Measurements from ENCODE around the gene LAMA5. TPM values are rescaled to one million over a fixed set of nuclear protein-coding genes. Genes with fewer than 3 reads are reported as not detected.

Gene LAMA5
- total RNA-seq, 1 experiment from 2014 or later, result 28.3 TPM

GRCh38 chr20:62390317-62391164 lies 23.4 kb upstream of the LAMA5 start:
- DNase-seq (ENCODE audit: low spot score), result peak; percentile 66
- in situ Hi-C loops (cut with HindIII; ENCODE audit: low sequenced_read_pairs), result no loop called here

GRCh38 chr20:62389601-62390087 lies 22.5 kb upstream of the LAMA5 start:
- in situ Hi-C loops (cut with HindIII; ENCODE audit: low sequenced_read_pairs), result no loop called here
- DNase-seq (ENCODE audit: low spot score), result no peak

- in situ Hi-C loops (cut with HindIII; ENCODE audit: low sequenced_read_pairs), result no loop called here
Observed at GRCh38 chr20:62388839-62389600, 21.9 kb upstream of the LAMA5 start.

DNA sequence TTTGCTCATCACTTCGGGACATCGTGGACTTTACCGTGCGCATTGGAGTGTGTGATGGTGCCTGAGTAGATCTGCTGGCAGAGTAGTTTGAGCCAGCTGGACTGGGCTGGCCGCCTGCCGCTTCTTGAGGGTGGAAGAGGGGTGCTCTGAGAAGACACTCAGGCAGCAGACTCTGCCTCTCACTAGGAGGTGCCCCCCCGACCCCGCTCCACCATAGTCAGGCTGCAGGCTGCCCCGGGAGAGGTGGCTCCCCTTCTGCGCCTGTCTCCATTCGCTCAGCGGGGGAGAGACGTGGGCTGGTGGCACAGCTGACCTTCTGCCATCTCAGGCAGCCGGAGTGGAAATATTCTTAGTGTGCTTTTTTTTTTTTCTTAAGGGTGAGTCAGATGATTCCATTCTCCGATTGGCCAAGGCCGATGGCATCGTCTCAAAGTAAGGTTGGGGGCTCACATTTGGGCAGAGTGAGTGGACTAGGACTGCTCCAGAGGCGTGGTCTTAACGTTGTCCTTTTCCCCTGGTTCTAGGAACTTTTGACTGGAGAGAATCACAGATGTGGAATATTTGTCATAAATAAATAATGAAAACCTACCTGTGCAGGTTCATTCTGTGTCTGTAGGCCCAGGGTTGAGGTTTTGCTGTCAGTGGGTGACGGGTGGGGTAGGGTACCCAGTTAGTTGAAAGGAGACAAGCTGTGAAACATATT lies 21.0 kb upstream of the LAMA5 start:
- no peak for DNase-seq (ENCODE audit: low spot score)
- in situ Hi-C loops (cut with HindIII; ENCODE audit: low sequenced_read_pairs), result no loop called here

More at GRCh38 chr20:62388839-62389600, 21.9 kb upstream of the LAMA5 start:
- DNase-seq (ENCODE audit: low spot score), result no peak

- DNase-seq (ENCODE audit: low spot score), result no peak
- in situ Hi-C loops (cut with HindIII; ENCODE audit: low sequenced_read_pairs), result no loop called here
Observed at GRCh38 chr20:62387219-62387913, 20.3 kb upstream of the LAMA5 start.

DNA sequence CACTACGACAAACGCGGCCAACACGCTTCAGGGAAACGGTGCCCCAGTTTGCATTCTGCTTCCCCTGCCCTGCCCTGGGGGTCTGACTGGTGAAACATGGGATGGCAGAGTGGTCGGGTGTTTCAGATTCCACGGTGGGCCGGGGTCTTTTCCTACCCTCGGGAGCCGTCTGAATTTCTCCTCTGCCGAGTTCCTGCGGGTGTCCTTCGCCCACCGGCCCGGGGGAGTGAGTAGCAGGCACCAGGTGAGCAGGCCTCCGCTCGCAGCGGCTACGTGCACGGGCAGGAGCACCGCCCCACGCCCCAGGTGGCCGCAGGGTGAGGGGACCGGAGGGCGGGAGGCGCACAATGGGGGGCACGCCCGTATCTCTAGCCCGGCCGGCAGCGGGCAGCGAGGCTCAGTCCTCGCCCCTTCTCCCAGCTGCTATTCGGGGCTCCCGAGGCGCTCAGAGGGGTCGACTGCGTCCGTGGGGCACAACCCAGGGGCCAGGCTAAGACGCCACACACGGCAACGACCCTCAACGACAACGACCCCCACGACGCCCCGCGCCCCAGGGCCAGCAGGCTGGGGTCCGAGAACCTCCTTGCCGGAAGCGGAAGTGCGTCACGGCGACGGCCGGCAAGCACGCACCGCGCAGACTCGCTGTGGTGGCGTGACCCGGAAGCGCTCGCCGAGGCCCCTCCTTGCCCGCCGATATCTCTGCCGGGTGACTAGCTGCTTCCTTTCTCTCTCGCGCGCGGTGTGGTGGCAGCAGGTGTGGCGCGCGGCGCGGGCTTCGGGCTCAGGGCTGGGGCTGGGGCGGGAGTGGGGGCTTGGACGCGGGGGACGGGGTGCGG lies 19.5 kb upstream of the LAMA5 start, which contains the start of gene RPS21:
Gene RPS21, plus strand, starts transcription at position 721 of the 836 bp plus-strand sequence. CDS start 236 bp downstream, outside the sequence.
- DNase-seq (ENCODE audit: low spot score), result peak; percentile 90
- in situ Hi-C loops (cut with HindIII; ENCODE audit: low sequenced_read_pairs), result no loop called here

- in situ Hi-C loops (cut with HindIII; ENCODE audit: low sequenced_read_pairs), result no loop called here
- peak; percentile 90 for DNase-seq (ENCODE audit: low spot score)
Observed at GRCh38 chr20:62382306-62383198, 15.4 kb upstream of the LAMA5 start.

GRCh38 chr20:62381842-62382241 lies 14.7 kb upstream of the LAMA5 start:
- DNase-seq (ENCODE audit: low spot score), result no peak
- in situ Hi-C loops (cut with HindIII; ENCODE audit: low sequenced_read_pairs), result no loop called here

DNA sequence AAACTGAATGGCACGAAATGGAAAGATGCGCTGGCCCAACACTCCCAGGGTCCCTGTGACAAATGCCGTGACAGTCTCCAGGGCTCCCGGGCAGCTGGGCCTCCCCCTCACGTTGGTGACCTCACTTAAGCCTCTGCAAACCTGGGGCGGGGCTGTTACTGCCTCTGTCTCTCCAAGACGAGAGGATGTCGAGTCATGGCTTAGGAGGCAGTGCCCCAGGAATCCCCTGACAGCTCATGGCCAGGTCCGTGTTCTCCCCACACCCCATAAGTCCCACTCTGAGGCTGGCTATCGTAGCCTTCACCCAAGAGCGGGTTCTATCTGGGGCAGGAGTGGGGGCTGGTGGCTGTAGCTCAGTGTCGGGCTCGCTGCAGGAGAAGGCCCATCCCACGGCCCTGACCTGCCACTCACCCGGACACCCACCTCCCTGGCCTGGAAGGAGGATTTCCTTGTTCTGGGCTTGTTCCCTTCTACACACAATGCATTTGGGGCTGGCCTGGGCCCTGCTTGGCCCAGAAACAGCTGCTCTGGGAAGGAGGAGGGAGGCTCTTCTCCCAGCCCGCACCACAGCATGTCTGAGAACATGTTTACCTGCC lies 14.2 kb upstream of the LAMA5 start:
- DNase-seq (ENCODE audit: low spot score), result no peak
- in situ Hi-C loops (cut with HindIII; ENCODE audit: low sequenced_read_pairs), result no loop called here

DNA sequence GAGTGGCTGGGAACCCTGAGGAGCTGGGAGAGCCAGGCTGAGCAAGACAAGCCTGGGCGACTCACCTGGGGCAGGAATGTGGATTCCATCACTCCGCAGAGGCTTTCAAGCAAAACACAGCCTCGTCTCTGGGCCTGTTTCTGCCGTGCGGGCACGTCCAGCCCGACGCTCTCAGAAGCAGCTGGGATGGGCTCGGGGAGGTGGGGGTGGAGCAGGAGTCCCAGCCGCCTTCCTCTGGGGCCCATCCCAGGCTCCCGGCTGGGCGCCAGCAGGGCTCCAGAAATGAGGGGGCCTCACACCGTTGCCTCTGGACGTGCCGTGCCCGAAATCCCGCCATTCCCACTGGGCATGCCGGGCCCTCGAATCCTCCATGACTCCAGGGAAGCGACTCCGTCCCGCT lies 11.1 kb upstream of the LAMA5 start:
- DNase-seq (ENCODE audit: low spot score), result no peak
- in situ Hi-C loops (cut with HindIII; ENCODE audit: low sequenced_read_pairs), result no loop called here

- in situ Hi-C loops (cut with HindIII; ENCODE audit: low sequenced_read_pairs), result no loop called here
Observed at GRCh38 chr20:62377615-62378178, 10.6 kb upstream of the LAMA5 start.

DNA sequence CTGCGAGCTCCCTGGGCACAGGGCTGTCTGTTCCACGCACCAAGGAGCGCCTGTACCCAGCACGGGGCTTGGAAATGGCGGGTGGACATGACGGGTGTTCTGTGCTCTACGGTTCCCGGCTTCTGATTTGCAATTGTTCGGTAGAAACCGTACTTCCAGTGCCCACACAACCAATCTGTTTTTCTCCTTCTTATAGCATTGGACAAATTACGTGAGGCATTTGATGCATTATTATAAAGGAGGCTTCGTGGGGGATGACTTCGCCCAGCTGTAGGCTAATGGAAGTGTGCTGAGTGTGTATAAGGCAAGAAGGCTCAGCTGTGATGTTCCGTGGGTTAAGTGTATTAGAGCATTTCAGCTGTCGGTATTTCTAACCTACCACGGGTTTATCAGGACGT lies 10.0 kb upstream of the LAMA5 start:
- no peak for DNase-seq (ENCODE audit: low spot score)
- in situ Hi-C loops (cut with HindIII; ENCODE audit: low sequenced_read_pairs), result no loop called here

More at GRCh38 chr20:62377615-62378178, 10.6 kb upstream of the LAMA5 start:
- no peak for DNase-seq (ENCODE audit: low spot score)

DNA sequence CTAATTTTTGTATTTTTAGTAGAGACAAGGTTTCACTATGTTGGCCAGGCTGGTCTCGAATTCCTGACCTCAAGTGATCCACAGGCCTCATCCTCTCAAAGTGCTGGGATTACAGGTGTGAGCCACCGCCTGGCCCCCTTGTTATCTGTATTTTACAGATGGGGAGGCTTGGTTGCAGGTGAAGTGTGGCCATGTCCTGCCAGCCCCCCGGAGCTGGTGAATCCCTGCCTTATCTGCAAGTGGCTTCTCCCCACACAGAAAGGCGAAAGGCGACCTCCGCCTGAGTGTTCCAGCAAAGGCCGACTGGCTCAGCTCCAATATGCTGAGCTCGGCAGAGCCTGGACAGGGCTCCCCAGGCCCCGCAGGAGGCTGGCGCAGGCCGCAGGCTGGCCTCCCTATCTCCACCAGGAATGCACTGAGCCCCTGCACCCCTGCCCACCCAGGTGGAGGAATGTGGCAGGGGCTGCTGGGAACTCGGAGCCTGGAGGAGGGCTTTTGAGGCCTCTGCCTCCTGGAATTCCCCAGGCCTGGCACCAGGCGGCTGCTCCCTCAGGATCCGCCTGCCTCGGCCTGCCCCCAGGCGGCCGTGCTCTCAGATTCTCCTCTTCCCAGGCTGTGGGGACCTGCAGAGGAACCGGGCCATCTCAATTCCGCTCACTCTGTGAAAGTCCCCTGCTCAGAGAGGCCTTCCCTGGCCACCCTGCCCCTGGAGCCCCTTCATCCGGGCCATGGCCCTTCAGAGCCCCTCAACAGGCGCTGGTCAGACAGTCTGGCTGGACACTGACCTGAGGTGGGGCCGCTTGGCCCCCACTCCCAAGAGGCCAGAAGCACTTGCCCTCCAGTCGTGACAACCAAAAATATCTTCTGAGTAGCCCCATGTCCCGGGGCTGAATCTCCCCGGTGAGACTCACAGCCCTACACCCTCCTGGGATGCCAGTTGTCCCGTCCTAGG lies 9.3 kb upstream of the LAMA5 start:
- no peak for DNase-seq (ENCODE audit: low spot score)
- in situ Hi-C loops (cut with HindIII; ENCODE audit: low sequenced_read_pairs), result no loop called here

- DNase-seq (ENCODE audit: low spot score), result no peak
- in situ Hi-C loops (cut with HindIII; ENCODE audit: low sequenced_read_pairs), result no loop called here
Observed at GRCh38 chr20:62374331-62375152, 7.4 kb upstream of the LAMA5 start.
